GM19351 (cell line): ENCODE data around the gene LEMD1.
A peak's percentile ranks its signal among the peaks of the same experiment; 100 is the strongest.
"Not testable (repeated sequence)": the region's sequence is repeated elsewhere in the genome, so short reads cannot be mapped to it uniquely, and the experiment has no call there.

ENCODE experiments used
- ATAC-seq: cut with Tn5 transposase; IDR thresholded peaks from one replicate; pipeline ENCODE4 v1.9.1; 2021; ENCODE audit warnings: mild to moderate bottlenecking, moderate library complexity; ENCODE audit not compliant: unreplicated experiment

The LEMD1 gene

GRCh38 chr1:205447457-205448341 is 25.8 kb upstream of the LEMD1 start:
- no peak for ATAC-seq

- no peak for ATAC-seq
Measured at GRCh38 chr1:205446828-205447227, 25.0 kb upstream of the LEMD1 start.

- ATAC-seq: no peak
Measured at GRCh38 chr1:205445646-205445935, 23.7 kb upstream of the LEMD1 start.

- no peak for ATAC-seq
Measured at GRCh38 chr1:205444931-205445645, 23.2 kb upstream of the LEMD1 start.

- ATAC-seq: no peak
Measured at GRCh38 chr1:205444300-205444930, 22.6 kb upstream of the LEMD1 start.

GRCh38 chr1:205443585-205444299 is 21.9 kb upstream of the LEMD1 start:
- no peak for ATAC-seq

- no peak for ATAC-seq
Measured at GRCh38 chr1:205442051-205442725, 20.3 kb upstream of the LEMD1 start.

- no peak for ATAC-seq
Measured at GRCh38 chr1:205441716-205442050, 19.8 kb upstream of the LEMD1 start.

GRCh38 chr1:205441318-205441633 is 19.4 kb upstream of the LEMD1 start:
- no peak for ATAC-seq

GRCh38 chr1:205440476-205441317 is 18.8 kb upstream of the LEMD1 start:
- ATAC-seq: peak; percentile 88

GRCh38 chr1:205440121-205440475 is 18.2 kb upstream of the LEMD1 start:
- no peak for ATAC-seq

GRCh38 chr1:205438213-205439158 is 16.6 kb upstream of the LEMD1 start:
- no peak for ATAC-seq

GRCh38 chr1:205437570-205437969 is 15.7 kb upstream of the LEMD1 start:
- no peak for ATAC-seq

GRCh38 chr1:205436776-205437410 is 15.0 kb upstream of the LEMD1 start:
- ATAC-seq: no peak

- ATAC-seq: no peak
Measured at GRCh38 chr1:205435578-205436573, 14.0 kb upstream of the LEMD1 start.

GRCh38 chr1:205434738-205435137 is 12.9 kb upstream of the LEMD1 start:
- ATAC-seq: no peak

GRCh38 chr1:205432692-205433091 is 10.8 kb upstream of the LEMD1 start:
- not testable (repeated sequence) for ATAC-seq
